Caco-2 (cell line): ENCODE results near the gene CTDSPL2. TPM values are rescaled to one million over a fixed set of nuclear protein-coding genes. Genes with fewer than 3 reads are reported as not detected.

Experiments
- BruUV-seq: library from RNA; stranded (reverse); fragments of 400-500 nt; replicated peaks from 2 replicates; lab custom pipeline; 2021; lab: Mats Ljungman, UMichigan
- CTCF ChIA-PET: fragments of 300-600 bp; sonication (Branson Sonifier 250); formaldehyde crosslinking; loops from one replicate; lab custom pipeline; 2022; ENCODE audit warnings: antibody characterized with exemption; lab: Charles Lee
- POLR2A ChIA-PET: fragments of 300-600 bp; sonication (Branson Sonifier 250); formaldehyde crosslinking; loops from one replicate; lab custom pipeline; 2022; ENCODE audit warnings: antibody characterized with exemption; lab: Charles Lee
- DNase-seq, 2 experiments: peaks; one replicate each; pipeline versions ENCODE4 v3.0.0 to v3.0.0-alpha.2; 2020 to 2022
- H3K27me3 ChIP-seq: replicated peaks from 2 replicates; pipeline ENCODE4 v1.6.0; 2011; ENCODE audit warnings: low read length; ENCODE audit not compliant: control insufficient read depth, insufficient read depth
- H3K36me3 ChIP-seq: 2 replicates; pipeline ENCODE4 v1.5.1; 2011; ENCODE audit warnings: low read length; ENCODE audit not compliant: control insufficient read depth, insufficient read depth
- H3K4me1 ChIP-seq: fragments of 250-450 bp; sonication (Bioruptor Pico); 2 replicates; pipeline ENCODE4 v1.5.1; 2020; ENCODE audit warnings: mild to moderate bottlenecking
- H3K4me3 ChIP-seq: 2 replicates; pipeline ENCODE4 v1.5.1; 2011; ENCODE audit warnings: low read depth, mild to moderate bottlenecking, control low read depth, low read length
- H3K9me3 ChIP-seq: fragments of 250-450 bp; sonication (Bioruptor Pico); 2 replicates; pipeline ENCODE4 v1.5.1; 2020; ENCODE audit warnings: mild to moderate bottlenecking, moderate library complexity
- H3K27ac Mint-ChIP-seq: one replicate; pipeline ENCODE4 v1.8.0; 2022; ENCODE audit warnings: mixed read lengths; ENCODE audit not compliant: unreplicated experiment
- H3K27me3 Mint-ChIP-seq: one replicate; pipeline ENCODE4 v1.8.0; 2022; ENCODE audit warnings: mixed read lengths; ENCODE audit not compliant: insufficient read depth, unreplicated experiment
- H3K36me3 Mint-ChIP-seq: one replicate; pipeline ENCODE4 v1.8.0; 2022; ENCODE audit warnings: mild to moderate bottlenecking, mixed read lengths; ENCODE audit not compliant: insufficient read depth, unreplicated experiment
- H3K4me1 Mint-ChIP-seq: one replicate; pipeline ENCODE4 v1.8.0; 2022; ENCODE audit warnings: low read depth, mixed read lengths; ENCODE audit not compliant: unreplicated experiment
- H3K4me3 Mint-ChIP-seq: one replicate; pipeline ENCODE4 v1.8.0; 2022; ENCODE audit warnings: mild to moderate bottlenecking, moderate library complexity, mixed read lengths; ENCODE audit not compliant: unreplicated experiment
- H3K9me3 Mint-ChIP-seq: one replicate; pipeline ENCODE4 v1.8.0; 2022; ENCODE audit warnings: mixed read lengths; ENCODE audit not compliant: unreplicated experiment
- CTCF ChIP-seq, 2 experiments: fragments of 200-600 bp in 1 of 2; IDR thresholded peaks; 1 replicate in 1 of 2; 2 replicates in 1 of 2; pipeline versions ENCODE4 v1.5.1 to v1.8.0; 2011 to 2022; ENCODE audit warnings: antibody characterized with exemption in 1 of 2, control low read depth in 1 of 2, inconsistent platforms in 1 of 2, low read depth in 1 of 2, low read length in 1 of 2, mild to moderate bottlenecking in 1 of 2, moderate library complexity in 1 of 2; ENCODE audit not compliant: insufficient read depth in 1 of 2, severe bottlenecking in 1 of 2, unreplicated experiment in 1 of 2
- intact Hi-C: fragments of 100-400 bp; cut with micrococcal nuclease; formaldehyde crosslinking; loops from one replicate; pipeline ENCODE4 v1.10.0; 2022; ENCODE audit not compliant: unreplicated experiment
- total RNA-seq: library from RNA; stranded (reverse); gene quantifications from 2 replicates; pipeline ENCODE4 v1.2.3, GENCODE V29; 2022

CTDSPL2 gene
- total RNA-seq, 1 experiment from 2014 or later = 60.8 TPM

- Mint-ChIP-seq H3K27me3 (no peaks in the 10 kb centered on the region), H3K27ac (no peak overlapping the region), H3K36me3 (peaks cover 44% of the 10 kb centered on the region), H3K4me1 (no peaks in the 10 kb centered on the region), H3K4me3 (no peak overlapping the region), H3K9me3 (no peaks in the 10 kb centered on the region)
- 0 out of 2 replicates have a peak, but pooled peaks cover 3% of the 10 kb centered on the region for H3K4me1 ChIP-seq
- intact Hi-C loops = no loop called here
- no peak for TF ChIP-seq CTCF (IDR thresholded peaks at IDR 0.05; ENCODE audit: insufficient read depth in 1 of 2, low read depth in 1 of 2, low read length in 1 of 2, severe bottlenecking in 1 of 2, unreplicated experiment in 1 of 2)
- no peaks in the 10 kb centered on the region for H3K9me3 ChIP-seq
- no peak for DNase-seq
- CTCF ChIA-PET = no interaction called here
- POLR2A ChIA-PET = no interaction called here
- no peaks in the 10 kb centered on the region for H3K36me3 ChIP-seq
- H3K27me3 ChIP-seq = no peaks in the 10 kb centered on the region
- no peak overlapping the region for H3K4me3 ChIP-seq
- no TSS peak for BruUV-seq
Observed at GRCh38 chr15:44525018-44525417, 97.6 kb downstream of the CTDSPL2 start.

- no peak overlapping the region for H3K4me3 Mint-ChIP-seq
- CTCF ChIA-PET = no interaction called here
- no TSS peak for BruUV-seq
- no peak for TF ChIP-seq CTCF (IDR thresholded peaks at IDR 0.05; ENCODE audit: insufficient read depth in 1 of 2, low read depth in 1 of 2, low read length in 1 of 2, severe bottlenecking in 1 of 2, unreplicated experiment in 1 of 2)
- Histone ChIP-seq H3K4me3 (no peak overlapping the region), H3K4me1 (0 out of 2 replicates have a peak, but pooled peaks cover 3% of the 10 kb centered on the region), H3K27me3 (no peaks in the 10 kb centered on the region), H3K36me3 (no peaks in the 10 kb centered on the region), H3K9me3 (no peaks in the 10 kb centered on the region)
- H3K27me3 Mint-ChIP-seq = no peaks in the 10 kb centered on the region
- intact Hi-C loops = no loop called here
- DNase-seq = no peak
- no peaks in the 10 kb centered on the region for H3K4me1 Mint-ChIP-seq
- no peaks in the 10 kb centered on the region for H3K9me3 Mint-ChIP-seq
- no peak overlapping the region for H3K27ac Mint-ChIP-seq
- H3K36me3 Mint-ChIP-seq = peaks cover 46% of the 10 kb centered on the region
- POLR2A ChIA-PET = no interaction called here
Observed at GRCh38 chr15:44527241-44527640, 99.8 kb downstream of the CTDSPL2 start.

GRCh38 chr15:44529864-44530604, 102.6 kb downstream of the CTDSPL2 start:
- Histone ChIP-seq H3K27me3 (no peaks in the 10 kb centered on the region), H3K9me3 (no peaks in the 10 kb centered on the region), H3K36me3 (no peaks in the 10 kb centered on the region), H3K4me3 (no peak overlapping the region), H3K4me1 (0 out of 2 replicates have a peak, but pooled peaks cover 3% of the 10 kb centered on the region)
- Mint-ChIP-seq H3K27me3 (no peaks in the 10 kb centered on the region), H3K9me3 (no peaks in the 10 kb centered on the region), H3K4me3 (no peak overlapping the region), H3K36me3 (peaks cover 41% of the 10 kb centered on the region), H3K4me1 (peaks cover under 1% of the 10 kb centered on the region), H3K27ac (peak overlapping the region; percentile 4)
- POLR2A ChIA-PET = no interaction called here
- TSS peak; percentile 22 for BruUV-seq
- DNase-seq = no peak
- no peak for TF ChIP-seq CTCF (IDR thresholded peaks at IDR 0.05; ENCODE audit: insufficient read depth in 1 of 2, low read depth in 1 of 2, low read length in 1 of 2, severe bottlenecking in 1 of 2, unreplicated experiment in 1 of 2)
- CTCF ChIA-PET = no interaction called here
- intact Hi-C loops = loop anchor here (10.0 kb wide), 1 partner anchor 245 kb away; the partner anchor contains the start of gene GOLM2
